Sigmoid colon (tissue), 4 donors: ENCODE measurements around the gene BIVM.

Source experiments
- POLR2A ChIP-seq, 2 donors: fragments of 450-650 bp; IDR thresholded peaks; one replicate each; pipeline ENCODE4 v1.6.1; 2016; ENCODE audit warnings: antibody characterized with exemption in 2 of 2, mild to moderate bottlenecking in 2 of 2, moderate library complexity in 2 of 2
- POLR2AphosphoS5 ChIP-seq, 4 donors: sonication (generic); formaldehyde crosslinking; IDR thresholded peaks; one replicate each; pipeline ENCODE4 v1.6.1; 2017; ENCODE audit warnings: antibody characterized with exemption in 4 of 4
- TF ChIP-seq, protein P1 (sequence below), 4 experiments: fragments of 450-650 bp in 3 of 4; fragments of 200-600 bp in 1 of 4; IDR thresholded peaks; one replicate each; pipeline ENCODE4 v1.5.1; 2016 to 2019; ENCODE audit warnings: antibody characterized with exemption in 4 of 4, mild to moderate bottlenecking in 3 of 4, moderate library complexity in 2 of 4

DNA sequence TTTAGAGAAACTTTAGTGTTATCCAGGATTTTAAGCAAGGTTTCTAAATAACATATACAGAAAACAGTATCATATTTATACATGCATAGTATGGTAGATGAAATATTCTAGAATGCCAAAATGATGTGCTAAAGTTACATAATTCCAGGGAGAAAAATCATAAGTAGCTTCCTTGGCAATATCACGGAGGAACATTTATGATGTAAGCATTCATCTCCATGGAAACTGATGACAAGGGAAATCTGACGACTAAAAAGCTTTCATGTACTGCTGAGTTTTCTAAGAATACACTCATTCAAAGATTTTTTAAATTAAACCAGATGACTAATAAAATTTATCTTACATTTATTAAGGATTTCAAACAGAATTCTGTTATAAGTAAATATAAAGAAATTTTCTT is 30.0 kb upstream of the BIVM start:
- TF ChIP-seq, protein P1, sequence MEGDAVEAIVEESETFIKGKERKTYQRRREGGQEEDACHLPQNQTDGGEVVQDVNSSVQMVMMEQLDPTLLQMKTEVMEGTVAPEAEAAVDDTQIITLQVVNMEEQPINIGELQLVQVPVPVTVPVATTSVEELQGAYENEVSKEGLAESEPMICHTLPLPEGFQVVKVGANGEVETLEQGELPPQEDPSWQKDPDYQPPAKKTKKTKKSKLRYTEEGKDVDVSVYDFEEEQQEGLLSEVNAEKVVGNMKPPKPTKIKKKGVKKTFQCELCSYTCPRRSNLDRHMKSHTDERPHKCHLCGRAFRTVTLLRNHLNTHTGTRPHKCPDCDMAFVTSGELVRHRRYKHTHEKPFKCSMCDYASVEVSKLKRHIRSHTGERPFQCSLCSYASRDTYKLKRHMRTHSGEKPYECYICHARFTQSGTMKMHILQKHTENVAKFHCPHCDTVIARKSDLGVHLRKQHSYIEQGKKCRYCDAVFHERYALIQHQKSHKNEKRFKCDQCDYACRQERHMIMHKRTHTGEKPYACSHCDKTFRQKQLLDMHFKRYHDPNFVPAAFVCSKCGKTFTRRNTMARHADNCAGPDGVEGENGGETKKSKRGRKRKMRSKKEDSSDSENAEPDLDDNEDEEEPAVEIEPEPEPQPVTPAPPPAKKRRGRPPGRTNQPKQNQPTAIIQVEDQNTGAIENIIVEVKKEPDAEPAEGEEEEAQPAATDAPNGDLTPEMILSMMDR (IDR thresholded peaks at IDR 0.05): no peak
- no peak for TF ChIP-seq POLR2A (IDR thresholded peaks at IDR 0.05)
- no peak for TF ChIP-seq POLR2AphosphoS5 (IDR thresholded peaks at IDR 0.05)
